Activated gamma-delta T cell treated with Interleukin-2 at 50 U/mL for 16 hours (primary cell): Measurements from ENCODE around the gene RHOT1.

Source experiments
- DNase-seq: peaks from one replicate; pipeline ENCODE4 v3.0.0-alpha.2; 2020

The RHOT1 gene

DNA sequence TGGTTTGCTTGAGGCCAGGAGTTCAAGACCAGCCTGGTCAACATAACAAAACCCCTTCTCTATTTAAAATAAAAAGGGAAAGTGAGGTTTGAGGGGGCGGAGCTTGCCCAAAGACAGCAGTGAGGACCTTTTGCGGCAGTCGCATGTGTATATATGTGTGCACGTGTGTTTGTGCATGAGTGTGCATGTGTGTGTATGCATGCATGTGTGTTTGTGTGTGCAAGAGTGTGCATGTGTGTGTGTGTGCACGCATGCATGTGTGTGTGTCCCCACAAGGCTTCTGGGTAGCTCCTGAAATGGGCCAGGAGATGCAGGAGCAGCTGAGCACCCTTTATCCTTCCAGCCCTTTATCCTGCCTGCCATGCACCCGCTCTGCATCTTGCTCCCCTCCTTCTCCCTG is 132.3 kb downstream of the RHOT1 start:
- DNase-seq = no peak
